Stimulated activated CD4-positive, alpha-beta T cell treated with anti-CD3 and anti-CD28 coated beads, Interleukin-4, amount 100 ng/mL, for 4 hours (primary cell): ENCODE results near the gene NACC1.
A peak's percentile ranks its signal among the peaks of the same experiment; 100 is the strongest.
"Not testable (repeated sequence)": the region's sequence is repeated elsewhere in the genome, so short reads cannot be mapped to it uniquely, and the experiment has no call there.

Source experiments
- DNase-seq, 2 experiments: peaks; one replicate each; pipeline ENCODE4 v3.0.0-alpha.2; 2020

Gene NACC1

DNA sequence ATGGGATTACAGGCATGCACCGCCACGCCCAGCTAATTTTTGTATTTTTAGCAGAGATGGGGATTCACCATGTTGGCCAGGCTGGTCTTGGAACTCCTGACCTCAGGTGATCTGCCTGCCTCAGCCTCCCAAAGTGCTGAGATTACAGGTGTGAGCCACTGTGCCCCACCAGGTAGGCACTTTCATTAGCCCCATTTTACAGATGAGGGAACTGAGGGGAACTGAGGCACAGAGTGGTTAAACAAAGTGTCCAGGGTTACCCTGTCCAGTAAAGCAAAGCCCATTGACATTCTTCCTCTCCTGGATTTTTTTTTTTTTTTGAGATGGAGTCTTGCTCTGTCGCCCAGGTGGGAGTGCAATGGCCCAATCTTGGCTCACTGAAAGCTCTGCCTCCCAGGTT is 48.1 kb downstream of the NACC1 start:
- DNase-seq, result not testable (repeated sequence)

DNA sequence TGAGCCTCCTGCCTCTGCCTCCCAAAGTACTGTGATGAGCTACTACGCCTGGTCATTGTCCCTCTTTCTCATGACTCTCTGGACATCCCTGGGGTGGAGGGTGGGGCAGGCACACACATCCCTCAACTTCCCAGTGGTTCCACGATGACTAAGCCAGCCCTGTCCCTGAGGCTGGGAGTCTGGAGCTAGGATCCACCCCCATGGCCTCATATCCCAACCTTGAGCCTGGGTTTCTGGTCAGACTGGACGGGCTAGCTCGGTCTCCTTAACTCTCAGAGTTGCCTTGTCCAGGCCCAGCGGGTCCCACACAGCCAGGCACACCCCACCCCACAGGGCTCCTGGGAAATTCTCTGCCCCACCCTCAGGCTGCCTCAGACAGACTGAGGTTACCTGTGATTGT is 51.7 kb downstream of the NACC1 start:
- no peak for DNase-seq

DNA sequence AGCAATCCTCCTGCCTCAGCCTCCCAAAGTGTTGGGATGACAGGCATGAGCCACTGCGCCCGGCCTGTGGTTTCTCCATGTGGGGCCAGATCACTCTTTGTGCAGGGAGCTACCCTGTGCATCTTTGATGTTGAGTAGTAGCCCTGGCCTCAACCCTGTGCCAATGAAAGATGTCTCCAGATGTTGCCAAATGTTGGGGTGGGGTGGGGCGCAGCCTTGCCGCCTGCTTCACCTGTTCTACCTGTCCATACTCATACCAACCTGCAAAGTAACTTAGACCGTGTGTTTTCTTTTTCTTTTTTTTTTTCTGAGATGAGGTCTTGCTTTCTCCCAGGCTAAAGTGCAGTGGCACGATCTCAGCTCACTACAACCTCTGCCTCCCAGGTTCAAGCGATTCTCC is 53.1 kb downstream of the NACC1 start:
- no peak for DNase-seq

DNA sequence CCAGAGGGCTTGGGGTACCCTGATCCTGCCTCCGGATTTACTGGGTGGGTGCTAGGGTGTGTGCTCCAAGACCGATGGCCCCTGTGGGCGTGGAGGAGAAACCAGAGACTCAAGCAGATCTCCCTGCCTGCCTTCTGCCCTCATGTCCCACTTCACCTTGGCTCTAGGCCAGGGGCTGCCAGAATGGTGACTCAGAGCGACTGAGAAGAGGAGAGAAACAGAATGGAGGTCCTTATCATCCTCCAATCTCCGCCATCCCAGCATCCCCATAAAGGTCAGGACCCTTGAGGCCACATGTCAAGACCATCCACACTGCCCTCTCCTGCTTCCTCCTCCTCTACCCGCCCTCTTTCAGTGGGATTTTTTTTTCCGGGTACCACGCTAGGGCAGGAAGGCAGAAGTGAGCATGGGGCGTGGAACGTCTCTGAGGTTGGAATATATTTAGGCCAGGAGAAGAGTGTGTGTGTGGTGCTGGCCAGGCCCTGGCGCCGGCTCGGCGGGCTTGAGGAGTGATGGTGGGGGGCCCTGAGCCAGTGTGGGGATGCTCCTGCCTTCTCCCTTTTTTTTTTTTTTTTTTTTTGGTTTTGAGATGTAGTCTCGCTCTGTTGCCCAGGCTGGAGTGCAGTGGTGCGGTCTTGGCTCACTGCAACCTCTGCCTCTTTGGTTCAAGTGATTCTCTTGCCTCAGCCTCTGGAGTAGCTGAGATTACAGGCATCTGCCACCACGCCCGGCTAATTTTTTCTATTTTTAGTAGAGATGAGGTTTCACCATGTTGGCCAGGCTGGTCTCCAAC is 54.5 kb downstream of the NACC1 start:
- DNase-seq, result peak; percentile 74 to 84

DNA sequence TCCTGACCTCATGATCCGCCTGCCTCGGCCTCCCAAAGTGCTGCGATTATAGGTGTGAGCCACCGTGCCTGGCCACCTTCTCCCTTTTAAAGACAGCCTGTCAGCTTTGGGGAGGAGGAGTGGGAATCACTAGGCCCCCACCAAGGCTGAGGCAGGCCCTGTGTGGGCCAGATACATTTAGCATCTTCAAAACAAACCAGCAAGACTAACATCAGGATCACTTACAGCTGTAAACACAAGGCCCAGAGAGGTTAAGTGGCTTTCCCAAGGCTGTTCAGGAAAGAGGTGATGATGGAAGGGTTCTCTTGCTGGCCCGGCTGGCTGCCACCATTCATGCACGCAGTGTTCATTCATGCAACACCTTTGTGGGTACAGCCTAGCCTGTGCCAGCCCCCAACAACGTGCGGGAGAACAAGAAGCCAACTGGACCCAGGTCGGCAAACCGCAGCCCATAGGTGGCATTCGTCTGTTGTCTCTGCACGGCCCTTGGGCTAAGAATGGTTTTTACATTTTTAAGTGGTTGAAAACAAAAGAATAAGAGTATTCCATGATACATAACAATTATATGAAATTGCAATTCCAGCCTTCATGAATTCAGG is 55.2 kb downstream of the NACC1 start:
- DNase-seq, result no peak

- DNase-seq, result no peak
Measured at GRCh38 chr19:13176345-13176744, 58.3 kb downstream of the NACC1 start.

DNA sequence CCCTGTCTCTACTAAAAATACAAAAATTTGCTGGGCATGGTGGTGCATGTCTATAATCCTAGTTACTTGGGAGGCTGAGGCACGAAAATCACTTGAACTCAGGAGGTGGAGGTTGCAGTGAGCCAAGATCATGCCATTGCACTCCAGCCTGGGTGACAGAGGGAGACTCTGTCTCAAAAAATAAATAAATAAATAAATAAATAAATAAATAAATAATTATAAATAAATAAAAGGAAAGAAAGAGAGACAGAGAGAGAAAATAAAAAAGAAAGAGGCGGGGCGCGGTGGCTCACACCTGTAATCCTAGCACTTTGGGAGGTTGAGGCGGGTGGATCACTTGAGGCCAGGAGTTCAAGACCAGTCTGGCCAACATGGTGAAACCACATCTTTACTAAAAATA is 59.5 kb downstream of the NACC1 start:
- not testable (repeated sequence) for DNase-seq

DNA sequence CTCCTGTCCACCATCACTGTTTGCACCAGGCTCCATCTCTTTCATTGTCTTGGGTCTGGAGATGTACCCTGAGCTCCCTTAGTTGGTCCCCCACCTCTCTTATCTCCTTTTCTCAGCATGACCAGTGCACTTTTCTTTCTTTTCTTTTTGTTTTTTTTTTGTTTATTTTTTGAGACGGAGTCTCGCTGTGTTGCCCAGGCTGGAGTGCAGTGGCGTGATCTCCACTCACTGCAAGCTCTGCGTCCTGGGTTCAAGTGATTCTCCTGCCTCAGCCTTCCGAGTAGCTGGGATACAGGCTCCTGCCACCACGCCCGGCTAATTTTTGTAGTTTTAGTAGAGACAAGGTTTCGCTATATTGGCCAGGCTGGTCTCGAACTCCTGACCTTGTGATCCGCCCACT is 60.2 kb downstream of the NACC1 start:
- DNase-seq, result not testable (repeated sequence)

GRCh38 chr19:13181747-13182388 is 63.8 kb downstream of the NACC1 start:
- DNase-seq, result peak in 1 of 2 experiments; percentile 40

DNA sequence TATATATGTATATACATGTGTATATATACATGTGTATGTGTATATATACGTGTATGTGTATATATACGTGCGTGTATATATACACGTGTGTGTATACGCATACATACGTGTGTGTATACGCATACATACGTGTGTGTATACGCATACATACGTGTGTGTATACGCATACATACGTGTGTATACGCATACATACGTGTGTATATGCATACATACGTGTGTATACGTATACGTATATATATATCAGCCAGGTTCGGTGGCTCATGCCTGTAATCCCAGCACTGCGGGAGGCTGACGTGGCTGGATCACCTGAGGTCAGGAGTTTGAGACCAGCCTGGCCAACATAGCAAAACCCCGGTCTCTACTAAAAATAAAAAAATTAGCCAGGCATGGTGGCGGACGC is 66.9 kb downstream of the NACC1 start:
- DNase-seq, result not testable (repeated sequence)

GRCh38 chr19:13185763-13186657 is 67.9 kb downstream of the NACC1 start:
- not testable (repeated sequence) for DNase-seq

GRCh38 chr19:13186688-13187087 is 68.6 kb downstream of the NACC1 start:
- not testable (repeated sequence) for DNase-seq

- DNase-seq, result no peak
Measured at GRCh38 chr19:13187419-13187818, 69.4 kb downstream of the NACC1 start.

DNA sequence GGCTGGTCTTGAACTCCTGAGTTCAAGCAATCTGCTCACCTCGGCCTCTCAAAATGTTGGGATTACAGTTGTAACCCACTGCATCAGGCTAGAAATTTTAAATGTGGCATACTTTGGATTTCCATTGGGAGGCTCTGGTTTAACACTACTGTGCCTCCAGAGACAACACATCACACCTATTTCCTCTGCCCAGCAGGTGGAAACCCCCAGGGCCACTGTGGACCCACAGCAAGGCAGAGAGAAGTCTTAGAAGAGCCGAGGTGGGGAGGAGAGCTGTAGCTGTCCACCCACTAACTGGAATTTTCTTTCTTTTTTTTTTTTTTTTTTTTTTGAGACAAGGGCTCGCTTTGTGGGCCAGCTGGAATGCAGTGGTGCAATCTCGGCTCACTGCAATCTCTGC is 71.5 kb downstream of the NACC1 start:
- DNase-seq, result no peak
